ENCODE results near the gene JOSD2. TPM values are rescaled to one million over a fixed set of nuclear protein-coding genes. Genes with fewer than 3 reads are reported as not detected.
A peak's percentile ranks its signal among the peaks of the same experiment; 100 is the strongest.
"Not testable (repeated sequence)": the region's sequence is repeated elsewhere in the genome, so short reads cannot be mapped to it uniquely, and the experiment has no call there.

The JOSD2 gene
- total RNA-seq, 2 donors from 2014 or later, result 26.6 to 38.2 TPM

DNA sequence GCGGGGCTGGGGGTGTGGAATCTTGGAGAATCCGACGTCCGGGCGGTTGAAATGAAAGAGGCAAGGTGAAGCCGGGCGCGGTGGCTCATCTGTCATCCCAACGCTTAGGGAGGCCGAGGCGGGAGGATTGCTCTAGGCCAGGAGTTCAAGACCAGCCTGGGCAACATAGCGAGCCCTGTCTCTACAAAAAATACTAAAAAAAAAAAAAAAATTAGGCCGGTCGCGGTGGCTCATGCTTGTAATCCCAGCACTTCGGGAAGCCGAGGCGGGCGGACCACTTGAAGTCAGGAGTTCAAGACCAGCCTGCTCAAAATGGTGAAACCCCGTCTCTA is 34.1 kb downstream of the JOSD2 start:
- TF ChIP-seq, protein P1, sequence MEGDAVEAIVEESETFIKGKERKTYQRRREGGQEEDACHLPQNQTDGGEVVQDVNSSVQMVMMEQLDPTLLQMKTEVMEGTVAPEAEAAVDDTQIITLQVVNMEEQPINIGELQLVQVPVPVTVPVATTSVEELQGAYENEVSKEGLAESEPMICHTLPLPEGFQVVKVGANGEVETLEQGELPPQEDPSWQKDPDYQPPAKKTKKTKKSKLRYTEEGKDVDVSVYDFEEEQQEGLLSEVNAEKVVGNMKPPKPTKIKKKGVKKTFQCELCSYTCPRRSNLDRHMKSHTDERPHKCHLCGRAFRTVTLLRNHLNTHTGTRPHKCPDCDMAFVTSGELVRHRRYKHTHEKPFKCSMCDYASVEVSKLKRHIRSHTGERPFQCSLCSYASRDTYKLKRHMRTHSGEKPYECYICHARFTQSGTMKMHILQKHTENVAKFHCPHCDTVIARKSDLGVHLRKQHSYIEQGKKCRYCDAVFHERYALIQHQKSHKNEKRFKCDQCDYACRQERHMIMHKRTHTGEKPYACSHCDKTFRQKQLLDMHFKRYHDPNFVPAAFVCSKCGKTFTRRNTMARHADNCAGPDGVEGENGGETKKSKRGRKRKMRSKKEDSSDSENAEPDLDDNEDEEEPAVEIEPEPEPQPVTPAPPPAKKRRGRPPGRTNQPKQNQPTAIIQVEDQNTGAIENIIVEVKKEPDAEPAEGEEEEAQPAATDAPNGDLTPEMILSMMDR (IDR thresholded peaks at IDR 0.05), result no peak
- Histone ChIP-seq H3K4me1 (peaks cover 3 to 25% of the 10 kb centered on the region in 2 donors), H3K9me3 (no peaks in the 10 kb centered on the region), H3K27ac (peak overlapping the region; percentile 76 to 80), H3K27me3 (no peaks in the 10 kb centered on the region), H3K4me3 (peak overlapping the region; percentile 92), H3K36me3 (peaks cover 41% of the 10 kb centered on the region)
- no peak for DNase-seq (ENCODE audit: low spot score)

DNA sequence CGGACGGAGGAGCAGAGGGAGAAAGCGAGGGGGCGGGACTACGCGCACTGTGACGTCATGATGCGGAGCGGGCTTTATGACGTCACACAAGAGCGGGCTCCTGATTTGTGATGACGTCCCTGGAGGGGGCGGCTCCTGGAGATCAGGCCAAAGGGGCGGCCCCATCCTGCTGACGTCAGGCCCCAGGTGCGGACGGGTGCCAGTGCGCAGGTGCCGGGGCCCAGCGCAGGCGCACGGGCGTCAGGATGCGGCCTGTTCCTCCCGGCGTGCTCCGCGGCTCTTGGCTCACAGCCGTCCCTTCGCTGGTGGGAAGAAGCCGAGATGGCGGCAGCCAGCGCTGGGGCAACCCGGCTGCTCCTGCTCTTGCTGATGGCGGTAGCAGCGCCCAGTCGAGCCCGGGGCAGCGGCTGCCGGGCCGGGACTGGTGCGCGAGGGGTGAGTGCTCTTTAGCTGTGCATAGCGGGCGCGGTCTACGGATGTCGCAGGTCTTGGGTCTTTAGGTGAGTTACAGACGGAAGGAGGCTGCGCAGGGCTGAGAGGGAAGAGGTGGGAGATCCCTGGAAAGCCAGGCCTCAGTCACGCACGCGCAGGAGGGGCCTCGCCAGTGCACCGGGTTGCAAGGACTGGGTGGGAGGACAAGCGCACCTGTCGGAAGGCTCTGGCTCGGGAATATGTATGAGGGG is 34.6 kb downstream of the JOSD2 start, which contains the start of the genes EMC10 and GARIN5A:
EMC10 (plus strand) TSS at position 284 of the 683 bp plus-strand sequence; CDS start at position 322, 38 bp downstream.
GARIN5A (minus strand) TSS at position 625 of the 683 bp plus-strand sequence; CDS start at position 165, 460 bp downstream.
- peaks cover 36% of the 10 kb centered on the region for H3K36me3 ChIP-seq
- H3K27me3 ChIP-seq, result no peaks in the 10 kb centered on the region
- H3K9me3 ChIP-seq, result no peaks in the 10 kb centered on the region
- peak; percentile 90 for DNase-seq (ENCODE audit: low spot score)
- H3K4me1 ChIP-seq, result peaks cover 3 to 25% of the 10 kb centered on the region in 2 donors
- H3K27ac ChIP-seq, result peak within 1 kb of the TSS; percentile 76 to 80
- TF ChIP-seq, protein P1 (IDR thresholded peaks at IDR 0.05), result peak in 1 of 2 donors; percentile 11
- peak within 1 kb of the TSS; percentile 92 for H3K4me3 ChIP-seq

DNA sequence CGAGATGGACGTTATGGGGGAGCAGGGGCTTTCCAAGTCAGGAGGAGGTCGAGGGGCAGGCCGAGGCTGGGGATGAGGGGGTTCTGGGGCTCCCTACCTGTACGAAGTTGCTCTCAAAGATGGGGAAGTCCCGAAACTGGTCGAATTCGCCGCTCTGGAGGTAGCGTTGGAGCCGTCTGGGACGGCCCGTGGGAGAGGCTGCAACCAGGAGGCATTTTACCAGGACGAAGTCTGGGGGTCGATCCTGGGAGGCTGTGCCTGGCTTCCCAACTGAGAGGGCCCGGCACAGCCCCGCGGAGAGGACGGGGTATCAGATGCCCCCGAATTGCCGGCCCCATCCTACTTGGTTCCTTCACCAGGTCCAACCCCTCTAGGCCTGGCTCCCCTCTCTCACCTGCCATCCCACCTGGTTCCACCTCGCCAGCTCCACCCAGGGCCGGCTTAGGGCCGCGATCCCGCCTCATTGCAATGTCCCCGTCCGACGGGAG is 35.2 kb downstream of the JOSD2 start:
- peak overlapping the region; percentile 92 for H3K4me3 ChIP-seq
- H3K4me1 ChIP-seq, result peaks cover 3 to 25% of the 10 kb centered on the region in 2 donors
- DNase-seq (ENCODE audit: low spot score), result no peak
- no peaks in the 10 kb centered on the region for H3K9me3 ChIP-seq
- TF ChIP-seq, protein P1 (IDR thresholded peaks at IDR 0.05), result no peak
- no peaks in the 10 kb centered on the region for H3K27me3 ChIP-seq
- H3K36me3 ChIP-seq, result peaks cover 30% of the 10 kb centered on the region
- peak overlapping the region; percentile 76 to 80 for H3K27ac ChIP-seq

DNA sequence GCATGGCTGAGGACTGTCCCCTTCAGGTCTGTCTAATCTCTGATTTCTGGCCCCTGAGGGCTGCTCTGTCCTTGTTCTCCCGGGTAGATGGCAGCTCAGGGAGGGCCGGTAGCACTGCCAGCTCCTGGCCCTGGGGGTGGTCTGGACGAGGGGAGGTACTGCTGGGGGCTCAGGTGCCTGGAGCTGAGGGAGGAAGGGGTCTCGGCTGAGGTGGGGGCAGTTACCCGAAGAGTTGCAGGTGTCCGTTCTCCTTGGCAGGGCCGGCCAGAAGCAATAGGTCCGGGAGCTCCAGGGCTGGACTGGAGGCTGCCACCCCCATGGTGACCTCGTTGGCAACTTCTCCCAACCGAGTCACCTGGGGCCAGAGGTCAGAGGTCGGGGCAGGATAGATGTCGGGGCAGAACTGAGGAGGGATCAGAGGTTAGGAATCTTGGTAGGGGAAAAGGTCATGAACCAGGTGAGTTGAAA is 35.9 kb downstream of the JOSD2 start:
- DNase-seq (ENCODE audit: low spot score), result no peak
- no peaks in the 10 kb centered on the region for H3K27me3 ChIP-seq

DNA sequence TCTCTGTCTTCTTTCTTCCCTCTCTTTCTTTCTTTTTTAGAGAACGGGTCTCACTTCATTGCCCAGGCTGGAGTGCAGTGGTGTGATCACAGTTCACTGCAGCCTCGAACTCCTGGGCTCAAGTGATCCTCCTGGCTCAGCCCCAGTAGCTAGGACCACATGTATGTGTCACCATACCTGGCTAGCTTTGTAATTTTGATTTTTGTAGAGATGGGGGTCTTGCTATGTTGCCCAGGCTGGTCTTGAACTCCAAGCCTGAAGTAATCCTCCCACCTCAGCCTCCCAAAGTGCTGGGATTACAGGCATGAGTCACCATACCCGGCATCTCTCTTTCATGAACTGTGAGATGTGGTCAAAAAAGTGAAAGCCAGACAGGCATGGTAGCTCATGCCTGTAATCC is 37.7 kb downstream of the JOSD2 start:
- not testable (repeated sequence) for H3K4me3 ChIP-seq; H3K27me3 ChIP-seq; H3K9me3 ChIP-seq; DNase-seq (ENCODE audit: low spot score); H3K27ac ChIP-seq; H3K36me3 ChIP-seq
- H3K4me1 ChIP-seq, result peaks cover 3 to 17% of the 10 kb centered on the region in 2 donors

More for the DNA sequence above, 35.9 kb downstream of the JOSD2 start:
- H3K36me3 ChIP-seq, result peaks cover 24% of the 10 kb centered on the region
- H3K27ac ChIP-seq, result no peak overlapping the region
- no peak overlapping the region for H3K4me3 ChIP-seq
- H3K9me3 ChIP-seq, result no peaks in the 10 kb centered on the region
- peaks cover 3 to 25% of the 10 kb centered on the region in 2 donors for H3K4me1 ChIP-seq
- TF ChIP-seq, protein P1 (IDR thresholded peaks at IDR 0.05), result no peak

DNA sequence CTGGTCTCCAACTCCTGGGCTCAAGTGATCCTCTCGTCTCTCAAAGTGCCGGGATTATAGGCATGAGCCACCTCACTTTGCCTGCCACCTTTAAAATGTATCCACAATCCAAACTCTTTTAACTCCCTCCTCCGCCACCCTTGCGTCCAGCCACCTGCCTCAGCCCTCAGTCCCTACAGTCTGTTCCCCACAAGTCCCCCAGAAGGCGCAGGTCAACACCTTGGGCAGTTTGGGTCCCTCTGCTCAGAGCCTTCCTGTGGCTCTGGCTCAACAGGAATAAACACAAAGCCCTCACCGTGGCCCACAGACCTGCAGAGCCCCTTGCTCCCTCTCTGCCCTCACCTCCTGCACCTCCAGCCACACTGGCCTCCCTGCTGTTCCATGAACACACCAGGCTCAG is 42.2 kb downstream of the JOSD2 start:
- TF ChIP-seq, protein P1 (IDR thresholded peaks at IDR 0.05), result no peak
- DNase-seq (ENCODE audit: low spot score), result no peak
- Histone ChIP-seq H3K4me1 (no peaks in the 10 kb centered on the region), H3K9me3 (no peaks in the 10 kb centered on the region), H3K27me3 (no peaks in the 10 kb centered on the region), H3K36me3 (no peaks in the 10 kb centered on the region), H3K4me3 (no peak overlapping the region), H3K27ac (no peak overlapping the region)
